Endothelial cell of umbilical vein (primary cell): ENCODE results near the gene PLA2G4E. TPM values are rescaled to one million over a fixed set of nuclear protein-coding genes. Genes with fewer than 3 reads are reported as not detected.

ENCODE experiments used
- BruUV-seq: library from RNA; stranded (reverse); fragments of 400-500 nt; replicated peaks from 2 replicates; lab custom pipeline; 2021; lab: Mats Ljungman, UMichigan
- CTCF ChIA-PET: fragments of 300-600, 350-600 bp; sonication (Branson Sonifier 250); formaldehyde crosslinking; loops from one replicate; lab custom pipeline; 2021; ENCODE audit warnings: antibody characterized with exemption, inconsistent platforms; lab: Charles Lee
- POLR2A ChIA-PET: fragments of 300-600, 350-600 bp; sonication (Branson Sonifier 250); formaldehyde crosslinking; loops from one replicate; lab custom pipeline; 2021; ENCODE audit warnings: antibody characterized with exemption, inconsistent platforms; lab: Charles Lee
- DNase-seq: peaks from one replicate; pipeline ENCODE4 v3.0.0-alpha.2; 2011; ENCODE audit warnings: low read depth, low spot score
- FAIRE-seq: peaks from 2 replicates; lab custom pipeline; 2011; peaks lifted over from hg19 to GRCh38; lab: Jason Lieb, UNC
- H2AFZ ChIP-seq: 2 replicates; pipeline ENCODE4 v1.6.0; 2012; ENCODE audit warnings: low read depth, low read length, control low read depth, inconsistent platforms
- H3K27ac ChIP-seq: 2 replicates; pipeline ENCODE4 v1.5.1; 2011; ENCODE audit warnings: low read depth, mild to moderate bottlenecking, control low read depth, low read length, moderate library complexity; ENCODE audit not compliant: insufficient read depth
- H3K27me3 ChIP-seq, 2 experiments: 2 replicates each; pipeline versions ENCODE4 v1.6.0 to v1.6.1; 2011; ENCODE audit warnings: low read length in 2 of 2, mixed read lengths in 1 of 2; ENCODE audit not compliant: control insufficient read depth in 2 of 2, insufficient read depth in 2 of 2
- H3K36me3 ChIP-seq, 2 experiments: 2 replicates in 1 of 2; 3 replicates in 1 of 2; pipeline ENCODE4 v1.5.1; 2011; ENCODE audit warnings: low read length in 2 of 2, mild to moderate bottlenecking in 1 of 2, moderate library complexity in 1 of 2; ENCODE audit not compliant: control insufficient read depth in 2 of 2, insufficient read depth in 2 of 2; ENCODE audit errors: extremely low read depth in 1 of 2
- H3K4me1 ChIP-seq: 3 replicates; pipeline ENCODE4 v1.5.1; 2011; ENCODE audit warnings: mild to moderate bottlenecking, low read length; ENCODE audit not compliant: control insufficient read depth, insufficient read depth; ENCODE audit errors: extremely low read depth
- H3K4me2 ChIP-seq: 2 replicates; pipeline ENCODE4 v1.6.1; 2011; ENCODE audit warnings: low read length, control low read depth, mixed read lengths; ENCODE audit not compliant: insufficient read depth
- H3K4me3 ChIP-seq, 3 experiments: fragments of 200-600 bp in 1 of 3; sonication (generic), shearing (Covaris generic) in 1 of 3; replicated peaks in 1 of 3; 2 replicates each; pipeline ENCODE4 v1.5.1; 2011 to 2016; ENCODE audit warnings: control low read depth in 3 of 3, low read length in 3 of 3, mild to moderate bottlenecking in 2 of 3, inconsistent platforms in 1 of 3, low read depth in 1 of 3, moderate library complexity in 1 of 3; ENCODE audit not compliant: insufficient read depth in 1 of 3
- H3K79me2 ChIP-seq: 2 replicates; pipeline ENCODE4 v1.6.0; 2012; ENCODE audit warnings: low read length, inconsistent platforms; ENCODE audit not compliant: control insufficient read depth, insufficient read depth
- H3K9ac ChIP-seq: replicated peaks from 2 replicates; pipeline ENCODE3; 2011; ENCODE audit warnings: low read length, control low read depth; ENCODE audit not compliant: insufficient read depth; ENCODE audit errors: extremely low read depth
- H3K9me1 ChIP-seq: replicated peaks from 3 replicates; pipeline ENCODE4 v1.6.0; 2011; ENCODE audit warnings: mild to moderate bottlenecking, low read length; ENCODE audit not compliant: control insufficient read depth, insufficient read depth; ENCODE audit errors: extremely low read depth
- H3K9me3 ChIP-seq: replicated peaks from 2 replicates; pipeline ENCODE4 v1.5.1; 2012; ENCODE audit warnings: low read length, inconsistent platforms; ENCODE audit not compliant: control insufficient read depth, insufficient read depth
- H4K20me1 ChIP-seq: replicated peaks from 2 replicates; pipeline ENCODE3; 2011; ENCODE audit warnings: mild to moderate bottlenecking, low read length; ENCODE audit not compliant: control insufficient read depth, insufficient read depth; ENCODE audit errors: extremely low read depth
- EZH2 ChIP-seq: IDR thresholded peaks from 2 replicates; pipeline ENCODE4 v1.6.1; 2012; ENCODE audit warnings: borderline replicate concordance, low read depth, mild to moderate bottlenecking, moderate library complexity, low read length, inconsistent platforms; ENCODE audit not compliant: severe bottlenecking
- FOS ChIP-seq: IDR thresholded peaks from 2 replicates; pipeline ENCODE4 v1.6.1; 2011; ENCODE audit warnings: mild to moderate bottlenecking, low read length, moderate library complexity, borderline replicate concordance; ENCODE audit not compliant: insufficient read depth
- GATA2 ChIP-seq: IDR thresholded peaks from 2 replicates; pipeline ENCODE4 v1.7.0; 2011; ENCODE audit warnings: low read depth, mild to moderate bottlenecking, moderate library complexity, mixed read lengths, low read length; ENCODE audit not compliant: insufficient read length, insufficient read depth
- JUN ChIP-seq: IDR thresholded peaks from 2 replicates; pipeline ENCODE4 v1.6.1; 2011; ENCODE audit warnings: borderline replicate concordance, low read depth; ENCODE audit not compliant: insufficient read length, insufficient read depth
- MYC ChIP-seq: IDR thresholded peaks from one replicate; pipeline ENCODE4 v1.6.1; 2011; ENCODE audit warnings: mild to moderate bottlenecking, low read depth, low read length
- POLR2A ChIP-seq: IDR thresholded peaks from 2 replicates; pipeline ENCODE4 v1.6.1; 2012; ENCODE audit warnings: low read depth, mild to moderate bottlenecking, control low read depth, low read length
- POLR2AphosphoS5 ChIP-seq: IDR thresholded peaks from 2 replicates; pipeline ENCODE4 v1.6.1; 2012; ENCODE audit warnings: low read depth, mild to moderate bottlenecking, control low read depth, low read length, moderate library complexity; ENCODE audit not compliant: insufficient read depth
- dilution Hi-C: fragments of 300-500 bp; cut with MboI; formaldehyde crosslinking; loops from one replicate; pipeline ENCODE4 v1.15.0; 2019; ENCODE audit warnings: low sequenced_read_pairs; ENCODE audit not compliant: extremely low pct_ligation_motif_present
- intact Hi-C: fragments of 100-400 bp; cut with micrococcal nuclease; formaldehyde crosslinking; loops from one replicate; pipeline ENCODE4 v1.10.0; 2022
- polyA plus RNA-seq, 4 experiments: library from polyadenylated mRNA; depleted of rRNA in 3 of 4; stranded (reverse) in 3 of 4; unstranded in 1 of 4; fragments of >200 nt; gene quantifications; 2 replicates each; pipeline versions ENCODE4 v1.2.1 to v1.2.3, GENCODE V29; 2011 to 2012; ENCODE audit warnings: missing spikeins in 1 of 4
- total RNA-seq: library from RNA; stranded (reverse); gene quantifications from 2 replicates; pipeline ENCODE4 v1.2.3, GENCODE V29; 2021
- TF ChIP-seq, protein P1 (sequence below): IDR thresholded peaks from 2 replicates; pipeline ENCODE4 v1.6.1; 2011; ENCODE audit not compliant: insufficient read depth, insufficient read length
- TF ChIP-seq, protein P2 (sequence below), 2 donors: IDR thresholded peaks; 1 replicate in 1 of 2; 2 replicates in 1 of 2; pipeline ENCODE4 v1.5.1; 2011; ENCODE audit warnings: low read length in 2 of 2, mild to moderate bottlenecking in 2 of 2, moderate library complexity in 2 of 2, control low read depth in 1 of 2, inconsistent platforms in 1 of 2, low read depth in 1 of 2; ENCODE audit not compliant: insufficient read depth in 1 of 2; ENCODE audit errors: extremely low read depth in 1 of 2

Gene PLA2G4E
- total and polyA plus RNA-seq, 2 donors (not counting 3 experiments of a cell fraction or from before 2014, with no cell fraction given) = not detected

DNA sequence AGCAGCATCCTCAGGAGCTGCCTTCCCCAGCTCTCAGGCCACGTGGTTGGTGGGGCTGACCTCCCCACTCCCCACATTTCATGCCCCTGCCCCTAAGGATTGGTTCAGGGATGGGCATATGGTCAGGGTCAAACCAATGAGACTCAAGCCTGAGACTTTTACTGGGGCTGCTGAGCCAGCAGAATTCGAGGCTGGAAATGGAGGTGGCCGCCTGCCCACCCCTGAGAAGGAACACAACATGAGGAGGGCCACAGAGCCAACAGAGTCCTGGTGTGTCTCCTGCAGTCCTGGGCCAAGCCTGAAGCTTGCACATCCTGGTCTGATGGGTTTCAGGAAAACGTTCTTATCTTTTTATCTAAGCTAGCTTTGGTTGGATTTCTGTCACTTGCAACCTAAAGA is 54.4 kb downstream of the PLA2G4E start:
- dilution Hi-C loops = no loop called here
- CTCF ChIA-PET = interaction anchor here (1.6 to 7.1 kb wide), 3 partner anchors 9 to 62 kb away, joined by 5 to 44 read pairs (median 7); no protein-coding TSS in a partner anchor

DNA sequence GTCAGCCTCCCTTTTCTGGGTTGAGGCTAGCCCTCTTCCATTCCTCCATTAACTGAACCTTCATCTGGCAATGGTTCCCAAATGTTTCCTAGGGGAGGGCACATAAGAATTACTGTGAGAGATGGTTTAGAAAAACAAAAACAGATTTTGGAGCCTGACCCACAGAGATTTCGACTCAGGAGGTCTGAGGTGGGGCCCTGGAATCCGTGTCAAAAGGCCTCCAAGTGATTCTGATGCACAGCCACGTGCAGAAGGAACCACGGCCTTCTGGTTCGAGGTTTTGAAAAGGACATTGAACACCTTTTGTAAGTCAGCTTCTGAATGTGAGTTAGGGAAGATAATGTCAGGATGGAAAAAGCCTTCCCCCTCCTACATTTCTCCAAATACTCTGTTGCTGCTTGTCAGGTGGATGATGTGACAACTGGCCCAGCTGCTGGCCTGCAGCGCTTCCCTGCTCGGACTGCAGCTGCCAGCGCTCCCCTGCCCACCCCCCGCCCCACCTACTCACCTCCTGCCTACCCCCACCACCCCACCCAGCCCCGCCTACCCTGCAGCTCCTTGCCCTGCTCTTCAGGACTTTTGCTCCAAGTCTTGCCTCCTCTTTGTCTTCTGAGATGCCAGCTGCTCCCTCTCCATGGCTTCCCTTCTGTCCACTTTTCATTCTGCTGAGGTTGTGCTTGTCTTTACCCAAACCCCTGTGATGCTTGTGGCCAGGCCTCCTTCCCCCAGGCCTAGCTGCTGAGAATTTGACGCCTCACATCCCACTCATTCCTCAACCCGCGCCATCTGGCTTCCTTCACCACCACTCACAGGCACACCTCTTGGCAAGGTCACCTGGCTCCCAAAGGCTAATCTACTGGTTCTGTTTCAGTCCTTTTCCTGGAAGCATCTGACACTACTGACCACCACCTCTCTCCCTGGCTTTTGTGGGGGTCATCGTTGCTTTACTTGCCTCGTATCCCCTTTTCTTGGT is 55.1 kb downstream of the PLA2G4E start:
- no peak for FAIRE-seq
- Histone ChIP-seq H3K27me3 (no peaks in the 10 kb centered on the region), H3K9me1 (no peaks in the 10 kb centered on the region), H3K9ac (no peak overlapping the region), H3K27ac (no peak overlapping the region), H3K36me3 (peaks cover 0 to 5% of the 10 kb centered on the region in 2 experiments), H3K79me2 (peaks cover 99% of the 10 kb centered on the region), H3K4me2 (no peak overlapping the region), H3K9me3 (no peaks in the 10 kb centered on the region), H3K4me3 (no peak overlapping the region), H3K4me1 (peaks cover 66% of the 10 kb centered on the region), H2AFZ (no peak overlapping the region), H4K20me1 (no peaks in the 10 kb centered on the region)
- TF ChIP-seq JUN (no peak), GATA2 (no peak), POLR2AphosphoS5 (no peak), FOS (no peak), MYC (no peak), EZH2 (no peak), POLR2A (no peak)
- TF ChIP-seq, protein P1, sequence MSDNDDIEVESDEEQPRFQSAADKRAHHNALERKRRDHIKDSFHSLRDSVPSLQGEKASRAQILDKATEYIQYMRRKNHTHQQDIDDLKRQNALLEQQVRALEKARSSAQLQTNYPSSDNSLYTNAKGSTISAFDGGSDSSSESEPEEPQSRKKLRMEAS = no peak
- TF ChIP-seq, protein P2, sequence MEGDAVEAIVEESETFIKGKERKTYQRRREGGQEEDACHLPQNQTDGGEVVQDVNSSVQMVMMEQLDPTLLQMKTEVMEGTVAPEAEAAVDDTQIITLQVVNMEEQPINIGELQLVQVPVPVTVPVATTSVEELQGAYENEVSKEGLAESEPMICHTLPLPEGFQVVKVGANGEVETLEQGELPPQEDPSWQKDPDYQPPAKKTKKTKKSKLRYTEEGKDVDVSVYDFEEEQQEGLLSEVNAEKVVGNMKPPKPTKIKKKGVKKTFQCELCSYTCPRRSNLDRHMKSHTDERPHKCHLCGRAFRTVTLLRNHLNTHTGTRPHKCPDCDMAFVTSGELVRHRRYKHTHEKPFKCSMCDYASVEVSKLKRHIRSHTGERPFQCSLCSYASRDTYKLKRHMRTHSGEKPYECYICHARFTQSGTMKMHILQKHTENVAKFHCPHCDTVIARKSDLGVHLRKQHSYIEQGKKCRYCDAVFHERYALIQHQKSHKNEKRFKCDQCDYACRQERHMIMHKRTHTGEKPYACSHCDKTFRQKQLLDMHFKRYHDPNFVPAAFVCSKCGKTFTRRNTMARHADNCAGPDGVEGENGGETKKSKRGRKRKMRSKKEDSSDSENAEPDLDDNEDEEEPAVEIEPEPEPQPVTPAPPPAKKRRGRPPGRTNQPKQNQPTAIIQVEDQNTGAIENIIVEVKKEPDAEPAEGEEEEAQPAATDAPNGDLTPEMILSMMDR (IDR thresholded peaks at IDR 0.05; ENCODE audit: extremely low read depth in 1 of 2, insufficient read depth in 1 of 2, low read depth in 1 of 2, low read length in 2 of 2) = no peak
- intact Hi-C loops = no loop called here
- CTCF ChIA-PET = interaction anchor here (2.1 kb wide), 1 partner anchor 21 kb away, joined by 5 read pairs; no protein-coding TSS in a partner anchor
- no peak for DNase-seq
- POLR2A ChIA-PET = no interaction called here
- BruUV-seq = no TSS peak
- dilution Hi-C loops = no loop called here

More for the DNA sequence above, 54.4 kb downstream of the PLA2G4E start:
- no peak overlapping the region for H3K4me3 ChIP-seq
- H3K27ac ChIP-seq = no peak overlapping the region
- no TSS peak for BruUV-seq
- H3K36me3 ChIP-seq = peaks cover 0 to 5% of the 10 kb centered on the region in 2 experiments
- intact Hi-C loops = no loop called here
- H3K4me2 ChIP-seq = no peak overlapping the region
- DNase-seq = no peak
- H3K79me2 ChIP-seq = peaks cover 99% of the 10 kb centered on the region
- POLR2A ChIA-PET = no interaction called here
- no peak overlapping the region for H3K9ac ChIP-seq
- H3K9me3 ChIP-seq = no peaks in the 10 kb centered on the region
- no peaks in the 10 kb centered on the region for H4K20me1 ChIP-seq
- H2AFZ ChIP-seq = no peak overlapping the region
- no peak for FAIRE-seq
- H3K27me3 ChIP-seq = no peaks in the 10 kb centered on the region
- H3K4me1 ChIP-seq = peaks cover 60% of the 10 kb centered on the region
- TF ChIP-seq POLR2A (no peak), GATA2 (peak; percentile 44), EZH2 (no peak), FOS (no peak), POLR2AphosphoS5 (no peak)
- H3K9me1 ChIP-seq = no peaks in the 10 kb centered on the region
